ENCODE data around the gene NR1D1. TPM values are rescaled to one million over a fixed set of nuclear protein-coding genes. Genes with fewer than 3 reads are reported as not detected.

Gene NR1D1
- polyA plus RNA-seq, 1 donor (not counting 4 experiments of a cell fraction or from before 2014, with no cell fraction given): 1.0 TPM

DNA sequence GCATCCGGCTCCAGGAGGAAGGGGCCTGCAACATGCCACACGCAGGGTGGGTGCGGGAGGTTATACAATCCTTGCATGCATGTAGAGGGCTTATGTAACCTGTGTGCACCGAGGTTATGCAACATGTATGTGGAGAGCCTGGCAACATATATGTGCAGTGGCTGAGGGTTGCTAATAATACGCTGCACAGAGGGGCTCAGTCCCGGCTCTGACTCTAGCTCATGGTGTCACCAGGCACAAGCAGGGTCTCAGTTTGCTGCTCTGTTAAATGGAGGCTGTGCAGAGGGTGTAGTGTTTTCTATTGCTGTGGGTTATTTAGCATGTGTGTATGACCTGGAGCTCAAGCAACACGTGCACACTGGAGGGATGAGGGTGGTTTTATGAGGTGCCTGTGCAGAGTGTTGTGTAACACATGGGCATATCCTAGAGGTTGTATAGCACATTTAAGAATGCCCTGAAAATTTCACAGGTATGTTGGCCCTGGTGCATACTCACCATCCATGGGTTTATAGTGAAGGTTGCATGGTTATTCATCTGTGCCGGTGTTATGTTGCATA lies 24.4 kb downstream of the NR1D1 start:
- FAIRE-seq (no peak), DNase-seq (ENCODE audit: low read depth, low spot score) (no peak)
- H2AFZ ChIP-seq (ENCODE audit: control insufficient read depth, low read length): no peak overlapping the region
- peaks cover 26% of the 10 kb centered on the region for H3K4me1 ChIP-seq (ENCODE audit: control insufficient read depth, extremely low read depth, insufficient read depth, low read length)
- no peaks in the 10 kb centered on the region for H3K9me3 ChIP-seq (ENCODE audit: control insufficient read depth, low read depth, low read length)
- no peak overlapping the region for H3K27ac ChIP-seq (ENCODE audit: control insufficient read depth, insufficient read depth, low read length)
- no peak overlapping the region for H3K4me3 ChIP-seq (ENCODE audit: control insufficient read depth in 2 of 3, extremely low read depth in 1 of 3, insufficient read depth in 2 of 3, low read depth in 1 of 3, low read length in 3 of 3)
- no peaks in the 10 kb centered on the region for H3K27me3 ChIP-seq (ENCODE audit: control insufficient read depth, extremely low read depth, insufficient read depth, low read length)
- dilution Hi-C loops (cut with MboI; ENCODE audit: extremely low pct_ligation_motif_present, low sequenced_read_pairs): no loop called here
- no peak overlapping the region for H3K9ac ChIP-seq (ENCODE audit: control insufficient read depth, extremely low read depth, insufficient read depth, low read length)
- no peaks in the 10 kb centered on the region for H4K20me1 ChIP-seq (ENCODE audit: control insufficient read depth, extremely low read depth, insufficient read depth, low read length)
- no peak overlapping the region for H3K4me2 ChIP-seq (ENCODE audit: control insufficient read depth, extremely low read depth, insufficient read depth, low read depth, low read length)
- H3K79me2 ChIP-seq (ENCODE audit: control insufficient read depth, insufficient read depth, low read length): no peaks in the 10 kb centered on the region
- H3K36me3 ChIP-seq (ENCODE audit: control insufficient read depth in 2 of 2, extremely low read depth in 1 of 2, insufficient read depth in 2 of 2, low read length in 2 of 2): no peaks in the 10 kb centered on the region
- TF ChIP-seq CTCF (optimal IDR thresholded peaks at IDR 0.05 in 1 of 3, IDR thresholded peaks at IDR 0.05 in 1 of 3, conservative IDR thresholded peaks at IDR 0.05 in 1 of 3; ENCODE audit: extremely low read depth in 1 of 3, insufficient read depth in 2 of 3, low read length in 3 of 3) (no peak), EZH2 (IDR thresholded peaks at IDR 0.05; ENCODE audit: low read length) (no peak)
- no peaks in the 10 kb centered on the region for H3K9me1 ChIP-seq (ENCODE audit: control insufficient read depth, extremely low read depth, insufficient read depth, low read length)

DNA sequence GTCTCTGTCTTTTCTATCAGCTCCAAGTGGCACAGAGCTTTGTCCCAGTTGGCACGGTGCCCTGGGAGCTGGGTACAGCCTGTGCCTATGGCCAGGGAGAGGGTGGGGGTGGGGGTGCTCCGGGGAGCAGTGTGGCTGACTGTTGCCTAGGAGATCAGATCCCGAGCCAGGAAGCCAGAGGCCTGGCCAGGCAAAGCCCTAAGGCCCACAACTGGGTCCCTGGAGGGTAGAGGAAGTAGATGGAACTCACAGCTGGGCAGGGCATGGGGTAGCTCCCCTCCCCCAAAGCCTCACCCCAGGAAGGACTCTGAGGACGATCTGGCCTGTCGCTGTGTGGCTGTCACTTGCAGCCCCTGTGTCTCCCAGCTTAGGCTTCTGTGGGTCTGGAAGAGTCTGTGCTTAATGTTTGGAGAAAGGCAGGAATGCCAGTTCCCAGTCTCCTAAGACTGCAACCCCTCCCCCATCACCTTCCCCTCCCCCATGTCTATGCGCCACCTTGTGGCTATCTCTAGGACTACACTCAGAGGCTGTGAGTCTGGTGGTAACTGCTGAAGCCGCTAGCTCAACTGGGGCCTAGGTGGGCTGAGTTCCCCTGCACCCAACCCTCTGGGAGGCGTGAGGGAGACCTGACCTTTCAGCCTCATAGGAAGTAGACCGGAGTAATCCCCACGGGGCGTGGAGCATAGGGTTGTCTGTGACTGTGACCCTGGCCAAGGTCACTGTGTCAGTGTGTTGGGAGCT lies 25.0 kb downstream of the NR1D1 start:
- peak; percentile 63 for FAIRE-seq
- peaks cover 31% of the 10 kb centered on the region for H3K4me1 ChIP-seq (ENCODE audit: control insufficient read depth, extremely low read depth, insufficient read depth, low read length)
- H3K4me3 ChIP-seq (ENCODE audit: control insufficient read depth in 2 of 3, extremely low read depth in 1 of 3, insufficient read depth in 2 of 3, low read depth in 1 of 3, low read length in 3 of 3): no peak overlapping the region
- DNase-seq (ENCODE audit: low read depth, low spot score): no peak
- H3K27me3 ChIP-seq (ENCODE audit: control insufficient read depth, extremely low read depth, insufficient read depth, low read length): no peaks in the 10 kb centered on the region
- H3K9me3 ChIP-seq (ENCODE audit: control insufficient read depth, low read depth, low read length): no peaks in the 10 kb centered on the region
- H3K36me3 ChIP-seq (ENCODE audit: control insufficient read depth in 2 of 2, extremely low read depth in 1 of 2, insufficient read depth in 2 of 2, low read length in 2 of 2): no peaks in the 10 kb centered on the region
- peak overlapping the region; percentile 23 for H3K4me2 ChIP-seq (ENCODE audit: control insufficient read depth, extremely low read depth, insufficient read depth, low read depth, low read length)
- H3K27ac ChIP-seq (ENCODE audit: control insufficient read depth, insufficient read depth, low read length): no peak overlapping the region
- TF ChIP-seq CTCF (optimal IDR thresholded peaks at IDR 0.05 in 1 of 3, IDR thresholded peaks at IDR 0.05 in 1 of 3, conservative IDR thresholded peaks at IDR 0.05 in 1 of 3; ENCODE audit: extremely low read depth in 1 of 3, insufficient read depth in 2 of 3, low read length in 3 of 3): peak; percentile 76 to 92 (median 90)
- no peak for TF ChIP-seq EZH2 (IDR thresholded peaks at IDR 0.05; ENCODE audit: low read length)
- no peaks in the 10 kb centered on the region for H4K20me1 ChIP-seq (ENCODE audit: control insufficient read depth, extremely low read depth, insufficient read depth, low read length)
- dilution Hi-C loops (cut with MboI; ENCODE audit: extremely low pct_ligation_motif_present, low sequenced_read_pairs): no loop called here
- H3K9me1 ChIP-seq (ENCODE audit: control insufficient read depth, extremely low read depth, insufficient read depth, low read length): no peaks in the 10 kb centered on the region
- no peak overlapping the region for H3K9ac ChIP-seq (ENCODE audit: control insufficient read depth, extremely low read depth, insufficient read depth, low read length)
- no peaks in the 10 kb centered on the region for H3K79me2 ChIP-seq (ENCODE audit: control insufficient read depth, insufficient read depth, low read length)
- H2AFZ ChIP-seq (ENCODE audit: control insufficient read depth, low read length): no peak overlapping the region
